ENCODE data around the gene GPR89B.
"Not testable (repeated sequence)": the region's sequence is repeated elsewhere in the genome, so short reads cannot be mapped to it uniquely, and the experiment has no call there.

The GPR89B gene

GRCh38 chr1:147928236-147929132 lies at the start of gene GPR89B:
TSS of gene GPR89B (plus strand) at chr1:147928420. CDS start at chr1:147928537, 117 bp downstream.
- peak; percentile 89 to 90 for DNase-seq

- DNase-seq, result no peak
Measured at GRCh38 chr1:147879911-147880310, 48.3 kb upstream of the GPR89B start.

- no peak for DNase-seq
Measured at GRCh38 chr1:147882535-147882934, 45.7 kb upstream of the GPR89B start.

GRCh38 chr1:147890177-147890790 lies 37.9 kb upstream of the GPR89B start:
- peak; percentile 73 to 80 for DNase-seq

- DNase-seq, result no peak
Measured at GRCh38 chr1:147891088-147891487, 37.1 kb upstream of the GPR89B start.

- DNase-seq, result peak in 1 of 2 experiments; percentile 10
Measured at GRCh38 chr1:147892216-147892615, 36.0 kb upstream of the GPR89B start.

GRCh38 chr1:147892731-147893214 lies 35.4 kb upstream of the GPR89B start:
- peak; percentile 12 to 33 for DNase-seq

GRCh38 chr1:147895123-147895522 lies 33.1 kb upstream of the GPR89B start:
- DNase-seq, result no peak

GRCh38 chr1:147897029-147897752 lies 31.0 kb upstream of the GPR89B start:
- no peak for DNase-seq

GRCh38 chr1:147897789-147898188 lies 30.4 kb upstream of the GPR89B start:
- DNase-seq, result no peak

GRCh38 chr1:147902253-147902845 lies 25.9 kb upstream of the GPR89B start, which contains the start of gene GJA8:
TSS of gene GJA8 (plus strand) at chr1:147902795. CDS start at chr1:147907956, 5,161 bp downstream.
- no peak for DNase-seq

- no peak for DNase-seq
Measured at GRCh38 chr1:147904726-147905125, 23.5 kb upstream of the GPR89B start.

- no peak for DNase-seq
Measured at GRCh38 chr1:147907786-147908509, 20.3 kb upstream of the GPR89B start.

- no peak for DNase-seq
Measured at GRCh38 chr1:147912553-147912952, 15.7 kb upstream of the GPR89B start.

GRCh38 chr1:147913362-147913942 lies 14.8 kb upstream of the GPR89B start:
- DNase-seq, result no peak

GRCh38 chr1:147919896-147920295 lies 8.3 kb upstream of the GPR89B start:
- no peak for DNase-seq

- DNase-seq, result no peak
Measured at GRCh38 chr1:147924813-147925212, 3.4 kb upstream of the GPR89B start.

- DNase-seq, result not testable (repeated sequence)
Measured at GRCh38 chr1:147927215-147927614, 1.0 kb upstream of the GPR89B start.

- not testable (repeated sequence) for DNase-seq
Measured at GRCh38 chr1:147927689-147928088, 531 bp upstream of the GPR89B start.

- not testable (repeated sequence) for DNase-seq
Measured at GRCh38 chr1:147931137-147931536, 2.9 kb downstream of the GPR89B start.

- not testable (repeated sequence) for DNase-seq
Measured at GRCh38 chr1:147935296-147935695, 7.1 kb downstream of the GPR89B start.

GRCh38 chr1:147940456-147940855 lies 12.2 kb downstream of the GPR89B start:
- not testable (repeated sequence) for DNase-seq
